ENCODE measurements around the gene RSPH1. TPM values are rescaled to one million over a fixed set of nuclear protein-coding genes. Genes with fewer than 3 reads are reported as not detected.

RSPH1 gene
- total RNA-seq, 4 donors from 2014 or later: 0.50 to 0.78 (median 0.57) TPM; not detected in 1

- intact Hi-C loops (cut with DNase I): no loop called here
- no peaks in the 10 kb centered on the region for H3K9me3 ChIP-seq
- H3K4me3 ChIP-seq: no peak overlapping the region
- H3K27ac ChIP-seq (replicated peaks in 1 of 4): no peak overlapping the region
- DNase-seq (ENCODE audit: extremely low spot score): no peak
- TF ChIP-seq POLR2AphosphoS5 (IDR thresholded peaks at IDR 0.05) (no peak), CTCF (IDR thresholded peaks at IDR 0.05) (no peak), POLR2A (IDR thresholded peaks at IDR 0.05; ENCODE audit: low read depth) (no peak), EP300 (IDR thresholded peaks at IDR 0.05) (no peak)
- H3K36me3 ChIP-seq: no peaks in the 10 kb centered on the region
- 78% methylated on average over 2 of the region's 4 CpGs for WGBS
- peaks cover 0 to 16% (median 6%) of the 10 kb centered on the region in 4 donors for H3K4me1 ChIP-seq
- no peaks in the 10 kb centered on the region for H3K27me3 ChIP-seq
Observed at GRCh38 chr21:42489991-42490390, 6.0 kb downstream of the RSPH1 start.

GRCh38 chr21:42489006-42489563, 6.9 kb downstream of the RSPH1 start:
- no peak for DNase-seq (ENCODE audit: extremely low spot score)
- 83% methylated on average over 2 of the region's 2 CpGs for WGBS
- TF ChIP-seq POLR2AphosphoS5 (IDR thresholded peaks at IDR 0.05) (no peak), CTCF (IDR thresholded peaks at IDR 0.05) (no peak), POLR2A (IDR thresholded peaks at IDR 0.05; ENCODE audit: low read depth) (no peak), EP300 (IDR thresholded peaks at IDR 0.05) (no peak)
- Histone ChIP-seq H3K27me3 (no peaks in the 10 kb centered on the region), H3K4me1 (peaks cover 0 to 15% (median 6%) of the 10 kb centered on the region in 4 donors), H3K9me3 (no peaks in the 10 kb centered on the region), H3K36me3 (no peaks in the 10 kb centered on the region), H3K27ac (replicated peaks in 1 of 4) (no peak overlapping the region), H3K4me3 (no peak overlapping the region)
- intact Hi-C loops (cut with DNase I): no loop called here

GRCh38 chr21:42486531-42486930, 9.5 kb downstream of the RSPH1 start:
- H3K4me3 ChIP-seq: no peak overlapping the region
- peaks cover 0 to 15% (median 6%) of the 10 kb centered on the region in 4 donors for H3K4me1 ChIP-seq
- no peaks in the 10 kb centered on the region for H3K27me3 ChIP-seq
- no peak for TF ChIP-seq EP300 (IDR thresholded peaks at IDR 0.05)
- no peak for TF ChIP-seq CTCF (IDR thresholded peaks at IDR 0.05)
- no peak for TF ChIP-seq POLR2A (IDR thresholded peaks at IDR 0.05; ENCODE audit: low read depth)
- TF ChIP-seq POLR2AphosphoS5 (IDR thresholded peaks at IDR 0.05): no peak
- WGBS: 79% methylated on average over 5 of the region's 5 CpGs
- H3K27ac ChIP-seq (replicated peaks in 1 of 4): no peak overlapping the region
- H3K36me3 ChIP-seq: no peaks in the 10 kb centered on the region
- no peaks in the 10 kb centered on the region for H3K9me3 ChIP-seq
- intact Hi-C loops (cut with DNase I): no loop called here
- DNase-seq (ENCODE audit: extremely low spot score): no peak

- WGBS: 65% methylated on average over 6 of the region's 6 CpGs
- TF ChIP-seq POLR2A (IDR thresholded peaks at IDR 0.05; ENCODE audit: low read depth) (no peak), EP300 (IDR thresholded peaks at IDR 0.05) (no peak), POLR2AphosphoS5 (IDR thresholded peaks at IDR 0.05) (no peak), CTCF (IDR thresholded peaks at IDR 0.05) (no peak)
Observed at GRCh38 chr21:42486072-42486471, 10.0 kb downstream of the RSPH1 start.

GRCh38 chr21:42484966-42485365, 11.1 kb downstream of the RSPH1 start:
- H3K4me3 ChIP-seq: no peak overlapping the region
- H3K27ac ChIP-seq (replicated peaks in 1 of 4): no peak overlapping the region
- TF ChIP-seq EP300 (IDR thresholded peaks at IDR 0.05) (no peak), POLR2A (IDR thresholded peaks at IDR 0.05; ENCODE audit: low read depth) (no peak), POLR2AphosphoS5 (IDR thresholded peaks at IDR 0.05) (no peak), CTCF (IDR thresholded peaks at IDR 0.05) (no peak)
- DNase-seq (ENCODE audit: extremely low spot score): no peak
- no peaks in the 10 kb centered on the region for H3K36me3 ChIP-seq
- intact Hi-C loops (cut with DNase I): no loop called here
- H3K9me3 ChIP-seq: no peaks in the 10 kb centered on the region
- H3K4me1 ChIP-seq: peaks cover 0 to 15% (median 6%) of the 10 kb centered on the region in 4 donors
- 82% methylated on average over 7 of the region's 7 CpGs for WGBS
- no peaks in the 10 kb centered on the region for H3K27me3 ChIP-seq

More at GRCh38 chr21:42486072-42486471, 10.0 kb downstream of the RSPH1 start:
- Histone ChIP-seq H3K27ac (replicated peaks in 1 of 4) (peak overlapping the region in 1 of 4 donors; percentile 33), H3K36me3 (no peaks in the 10 kb centered on the region), H3K4me3 (no peak overlapping the region), H3K27me3 (no peaks in the 10 kb centered on the region), H3K9me3 (no peaks in the 10 kb centered on the region), H3K4me1 (peaks cover 0 to 15% (median 6%) of the 10 kb centered on the region in 4 donors)
- intact Hi-C loops (cut with DNase I): no loop called here
- no peak for DNase-seq (ENCODE audit: extremely low spot score)
